K562 (cell line): Measurements from ENCODE around the gene ZC3H12A. TPM values are rescaled to one million over a fixed set of nuclear protein-coding genes. Genes with fewer than 3 reads are reported as not detected.

ENCODE experiments used
- BRD4 ChIP-seq: fragments of 200-600 bp; sonication (generic); IDR thresholded peaks from 2 replicates; pipeline ENCODE4 v1.6.1; 2017; ENCODE audit warnings: inconsistent platforms
- GATAD2B ChIP-seq: fragments of 450-650 bp; IDR thresholded peaks from 2 replicates; pipeline ENCODE4 v1.6.1; 2017; ENCODE audit warnings: mild to moderate bottlenecking, borderline replicate concordance
- HMGN3 ChIP-seq: IDR thresholded peaks from 2 replicates; pipeline ENCODE4 v1.6.1; 2011; ENCODE audit warnings: borderline replicate concordance, low read depth, mild to moderate bottlenecking, mixed read lengths, low read length; ENCODE audit not compliant: insufficient read length; ENCODE audit errors: extremely low read depth
- MAZ ChIP-seq, 2 experiments: fragments of 450-650 bp in 1 of 2; sonication (generic) in 1 of 2; formaldehyde crosslinking; IDR thresholded peaks in 1 of 2; conservative IDR thresholded peaks in 1 of 2; 2 replicates each; pipeline versions ENCODE4 v1.4.0 to v1.5.0; 2020; ENCODE audit warnings: mild to moderate bottlenecking in 1 of 2, missing genetic modification reagents in 1 of 2
- NCOA6 ChIP-seq: fragments of 450-650 bp; IDR thresholded peaks from 2 replicates; pipeline ENCODE4 v1.6.1; 2017; ENCODE audit warnings: mild to moderate bottlenecking
- PTBP1 ChIP-seq: fragments of 200-400 bp; formaldehyde crosslinking; IDR thresholded peaks from 2 replicates; pipeline ENCODE4 v1.6.1; 2017; ENCODE audit warnings: low read depth, low read length
- SIN3A ChIP-seq, 2 experiments: fragments of 150-350 bp in 1 of 2; IDR thresholded peaks; 2 replicates each; pipeline ENCODE4 v1.6.1; 2011 to 2016; ENCODE audit warnings: borderline replicate concordance in 2 of 2, low read depth in 2 of 2, low read length in 2 of 2, mild to moderate bottlenecking in 2 of 2, moderate library complexity in 2 of 2; ENCODE audit not compliant: control insufficient read depth in 1 of 2
- ZNF212 ChIP-seq: fragments of 450-650 bp; formaldehyde crosslinking; IDR thresholded peaks from 2 replicates; pipeline ENCODE4 v1.4.0; 2020; ENCODE audit warnings: mild to moderate bottlenecking
- ZNF507 ChIP-seq: conservative IDR thresholded peaks from 2 replicates; pipeline ENCODE4 v1.6.1; 2017; ENCODE audit warnings: missing genetic modification characterization, missing compliant biosample characterization
- polyA plus RNA-seq, 8 experiments: library from polyadenylated mRNA; depleted of rRNA in 4 of 8; stranded (reverse) in 5 of 8; unstranded in 3 of 8; fragments of >200 nt; fragmentation: Nextera tagmentation in 2 of 8; fragmentation: Illumina TruSeq in 1 of 8; extraction: Ambion mirVana in 2 of 8; extraction: Trizol in 1 of 8; gene quantifications; 2 replicates each; pipeline versions ENCODE4 v1.2.1 to v1.2.3, GENCODE V29; 2011 to 2014; ENCODE audit warnings: inconsistent platforms in 1 of 8, missing spikeins in 1 of 8
- total RNA-seq, 7 experiments: library from RNA; depleted of rRNA in 6 of 7; stranded (reverse); fragments of >200 nt in 6 of 7; fragmentation: Illumina TruSeq in 2 of 7; extraction: Trizol in 2 of 7; gene quantifications; 2 replicates each; pipeline versions ENCODE4 v1.2.1 to v1.2.3, GENCODE V29; 2011 to 2021; ENCODE audit warnings: low replicate concordance in 1 of 7
- TF ChIP-seq, protein P1 (sequence below): fragments of 250-450 bp; sonication (Bioruptor Pico); IDR thresholded peaks from 2 replicates; pipeline ENCODE4 v1.8.0; 2021; ENCODE audit warnings: borderline replicate concordance, mild to moderate bottlenecking, moderate library complexity; ENCODE audit not compliant: poor library complexity, severe bottlenecking
- TF ChIP-seq, protein P2 (sequence below): fragments of 150-350 bp; conservative IDR thresholded peaks from 2 replicates; pipeline ENCODE4 v1.6.1; 2014; ENCODE audit warnings: low read length
- TF ChIP-seq, protein P3 (sequence below), 2 experiments: fragments of 450-650 bp; formaldehyde crosslinking in 1 of 2; IDR thresholded peaks; 2 replicates each; pipeline versions ENCODE4 v1.4.0 to v1.6.1; 2014 to 2020; ENCODE audit warnings: mild to moderate bottlenecking in 2 of 2, borderline replicate concordance in 1 of 2, low read depth in 1 of 2
- TF ChIP-seq, protein P4 (sequence below): sonication (generic); formaldehyde crosslinking; IDR thresholded peaks from 2 replicates; pipeline ENCODE4 v1.8.0; 2022; ENCODE audit warnings: mild to moderate bottlenecking, missing genetic modification reagents

ZC3H12A gene
- total and polyA plus RNA-seq, 9 of the 15 experiments (the other 6 are each of a cell fraction or from before 2014, with no cell fraction given): 0.14 to 9.4 (median 6.7) TPM

DNA sequence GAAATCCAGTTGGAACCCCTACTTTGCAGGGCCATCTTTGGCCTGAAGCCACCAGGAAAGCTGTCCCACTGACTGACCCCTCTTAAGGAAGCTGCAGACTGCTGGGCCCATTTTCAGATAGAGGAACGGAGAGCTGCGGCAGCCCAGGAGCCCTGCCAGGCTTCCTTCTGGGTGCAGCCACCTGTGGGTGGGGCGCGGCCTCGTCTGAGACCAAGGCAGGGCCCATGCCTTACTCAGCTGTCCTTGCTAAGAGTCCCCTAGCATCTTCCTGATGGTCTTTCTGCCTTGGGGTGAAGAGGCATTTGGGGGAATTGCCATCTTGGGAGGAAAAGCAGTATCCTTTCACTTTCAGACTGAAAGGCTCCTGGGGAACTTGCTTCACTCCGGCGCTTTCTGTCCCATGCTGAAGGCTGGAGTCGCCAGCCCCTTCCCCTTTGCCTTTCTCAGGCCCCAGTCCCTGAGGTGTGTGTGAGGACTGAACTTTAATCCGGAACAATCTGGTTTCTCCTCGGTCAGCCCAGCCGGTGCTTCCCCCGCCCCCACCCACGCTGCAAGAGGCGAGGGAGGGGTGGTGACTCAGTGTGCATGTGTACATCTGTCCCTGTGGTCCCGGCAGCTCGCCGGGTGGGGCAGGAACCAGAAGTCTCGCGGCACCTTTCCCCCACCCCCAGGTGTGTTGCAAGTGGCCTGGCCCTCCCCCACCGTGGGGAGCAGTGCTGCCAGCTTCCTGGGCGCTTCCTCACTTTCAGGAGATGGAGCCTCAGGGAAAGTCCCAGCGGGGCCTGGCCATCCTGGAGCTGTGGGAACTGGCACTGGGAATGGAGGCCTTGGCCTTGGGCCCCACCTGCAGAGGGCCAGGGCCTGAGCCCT is 5.1 kb downstream of the ZC3H12A start (continued):
- TF ChIP-seq, protein P1, sequence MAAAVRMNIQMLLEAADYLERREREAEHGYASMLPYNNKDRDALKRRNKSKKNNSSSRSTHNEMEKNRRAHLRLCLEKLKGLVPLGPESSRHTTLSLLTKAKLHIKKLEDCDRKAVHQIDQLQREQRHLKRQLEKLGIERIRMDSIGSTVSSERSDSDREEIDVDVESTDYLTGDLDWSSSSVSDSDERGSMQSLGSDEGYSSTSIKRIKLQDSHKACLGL (CRISPR knock-in tag): no peak
- TF ChIP-seq, protein P2, sequence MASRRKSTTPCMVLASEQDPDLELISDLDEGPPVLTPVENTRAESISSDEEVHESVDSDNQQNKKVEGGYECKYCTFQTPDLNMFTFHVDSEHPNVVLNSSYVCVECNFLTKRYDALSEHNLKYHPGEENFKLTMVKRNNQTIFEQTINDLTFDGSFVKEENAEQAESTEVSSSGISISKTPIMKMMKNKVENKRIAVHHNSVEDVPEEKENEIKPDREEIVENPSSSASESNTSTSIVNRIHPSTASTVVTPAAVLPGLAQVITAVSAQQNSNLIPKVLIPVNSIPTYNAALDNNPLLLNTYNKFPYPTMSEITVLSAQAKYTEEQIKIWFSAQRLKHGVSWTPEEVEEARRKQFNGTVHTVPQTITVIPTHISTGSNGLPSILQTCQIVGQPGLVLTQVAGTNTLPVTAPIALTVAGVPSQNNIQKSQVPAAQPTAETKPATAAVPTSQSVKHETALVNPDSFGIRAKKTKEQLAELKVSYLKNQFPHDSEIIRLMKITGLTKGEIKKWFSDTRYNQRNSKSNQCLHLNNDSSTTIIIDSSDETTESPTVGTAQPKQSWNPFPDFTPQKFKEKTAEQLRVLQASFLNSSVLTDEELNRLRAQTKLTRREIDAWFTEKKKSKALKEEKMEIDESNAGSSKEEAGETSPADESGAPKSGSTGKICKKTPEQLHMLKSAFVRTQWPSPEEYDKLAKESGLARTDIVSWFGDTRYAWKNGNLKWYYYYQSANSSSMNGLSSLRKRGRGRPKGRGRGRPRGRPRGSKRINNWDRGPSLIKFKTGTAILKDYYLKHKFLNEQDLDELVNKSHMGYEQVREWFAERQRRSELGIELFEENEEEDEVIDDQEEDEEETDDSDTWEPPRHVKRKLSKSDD: no peak
- peak; percentile 93 to 99 for TF ChIP-seq MAZ (CRISPR knock-in tag; conservative IDR thresholded peaks at IDR 0.05 in 1 of 2, IDR thresholded peaks at IDR 0.05 in 1 of 2)
- TF ChIP-seq, protein P3, sequence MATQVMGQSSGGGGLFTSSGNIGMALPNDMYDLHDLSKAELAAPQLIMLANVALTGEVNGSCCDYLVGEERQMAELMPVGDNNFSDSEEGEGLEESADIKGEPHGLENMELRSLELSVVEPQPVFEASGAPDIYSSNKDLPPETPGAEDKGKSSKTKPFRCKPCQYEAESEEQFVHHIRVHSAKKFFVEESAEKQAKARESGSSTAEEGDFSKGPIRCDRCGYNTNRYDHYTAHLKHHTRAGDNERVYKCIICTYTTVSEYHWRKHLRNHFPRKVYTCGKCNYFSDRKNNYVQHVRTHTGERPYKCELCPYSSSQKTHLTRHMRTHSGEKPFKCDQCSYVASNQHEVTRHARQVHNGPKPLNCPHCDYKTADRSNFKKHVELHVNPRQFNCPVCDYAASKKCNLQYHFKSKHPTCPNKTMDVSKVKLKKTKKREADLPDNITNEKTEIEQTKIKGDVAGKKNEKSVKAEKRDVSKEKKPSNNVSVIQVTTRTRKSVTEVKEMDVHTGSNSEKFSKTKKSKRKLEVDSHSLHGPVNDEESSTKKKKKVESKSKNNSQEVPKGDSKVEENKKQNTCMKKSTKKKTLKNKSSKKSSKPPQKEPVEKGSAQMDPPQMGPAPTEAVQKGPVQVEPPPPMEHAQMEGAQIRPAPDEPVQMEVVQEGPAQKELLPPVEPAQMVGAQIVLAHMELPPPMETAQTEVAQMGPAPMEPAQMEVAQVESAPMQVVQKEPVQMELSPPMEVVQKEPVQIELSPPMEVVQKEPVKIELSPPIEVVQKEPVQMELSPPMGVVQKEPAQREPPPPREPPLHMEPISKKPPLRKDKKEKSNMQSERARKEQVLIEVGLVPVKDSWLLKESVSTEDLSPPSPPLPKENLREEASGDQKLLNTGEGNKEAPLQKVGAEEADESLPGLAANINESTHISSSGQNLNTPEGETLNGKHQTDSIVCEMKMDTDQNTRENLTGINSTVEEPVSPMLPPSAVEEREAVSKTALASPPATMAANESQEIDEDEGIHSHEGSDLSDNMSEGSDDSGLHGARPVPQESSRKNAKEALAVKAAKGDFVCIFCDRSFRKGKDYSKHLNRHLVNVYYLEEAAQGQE (IDR thresholded peaks at IDR 0.05; ENCODE audit: borderline replicate concordance): peak; percentile 100
- TF ChIP-seq, protein P3 (CRISPR knock-in tag; IDR thresholded peaks at IDR 0.05; ENCODE audit: low read depth): 0 out of 2 replicates have a peak, but pooled peaks have one; percentile 47
- TF ChIP-seq SIN3A (IDR thresholded peaks at IDR 0.05; ENCODE audit: borderline replicate concordance in 2 of 2, control insufficient read depth in 1 of 2, low read depth in 2 of 2, low read length in 2 of 2): 0 out of 4 replicates have a peak, but pooled peaks of 1 of the 2 experiments have one; percentile 81
- peak; percentile 76 for TF ChIP-seq HMGN3
- TF ChIP-seq BRD4: 0 out of 2 replicates have a peak, but pooled peaks have one; percentile 38
- TF ChIP-seq NCOA6: no peak
- no peak for TF ChIP-seq GATAD2B
- no peak for TF ChIP-seq ZNF507
- TF ChIP-seq PTBP1: no peak
- 0 out of 2 replicates have a peak, but pooled peaks have one; percentile 42 for TF ChIP-seq ZNF212 (CRISPR knock-in tag)
- TF ChIP-seq, protein P4, sequence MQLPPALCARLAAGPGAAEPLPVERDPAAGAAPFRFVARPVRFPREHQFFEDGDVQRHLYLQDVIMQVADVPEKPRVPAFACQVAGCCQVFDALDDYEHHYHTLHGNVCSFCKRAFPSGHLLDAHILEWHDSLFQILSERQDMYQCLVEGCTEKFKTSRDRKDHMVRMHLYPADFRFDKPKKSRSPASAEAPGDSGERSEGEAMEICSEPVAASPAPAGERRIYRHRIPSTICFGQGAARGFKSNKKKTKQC (CRISPR knock-in tag): 0 out of 2 replicates have a peak, but pooled peaks have one; percentile 60
